CD4-positive, alpha-beta T cell treated with Interleukin-6 for 4 hours (primary cell): ENCODE results near the gene CAMK1D.

Experiments used
- DNase-seq: peaks from one replicate; pipeline ENCODE4 v3.0.0-alpha.2; 2020; ENCODE audit warnings: mixed read lengths

Gene CAMK1D

DNA sequence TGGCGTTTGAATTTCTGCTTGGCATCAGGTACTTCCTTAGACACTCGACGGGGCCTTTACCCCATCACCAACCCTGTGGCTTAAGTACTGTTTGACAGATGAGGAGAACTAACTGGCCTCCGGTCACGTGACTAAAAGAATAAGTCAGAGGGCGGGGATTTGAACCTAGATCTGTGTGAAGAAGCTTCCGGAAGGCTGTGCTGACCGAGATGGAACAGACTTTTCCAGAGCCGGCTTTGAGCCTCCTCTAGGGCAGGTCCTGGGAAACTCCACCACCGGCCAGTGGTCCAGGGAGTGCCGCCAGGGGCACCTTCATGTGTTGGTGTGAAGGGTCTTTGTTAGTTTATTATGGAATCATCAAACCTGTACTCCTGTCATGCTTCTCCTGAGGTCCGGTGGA, 26.9 kb downstream of the CAMK1D start:
- no peak for DNase-seq

- no peak for DNase-seq
Measured at GRCh38 chr10:12377658-12378290, 28.4 kb downstream of the CAMK1D start.

DNA sequence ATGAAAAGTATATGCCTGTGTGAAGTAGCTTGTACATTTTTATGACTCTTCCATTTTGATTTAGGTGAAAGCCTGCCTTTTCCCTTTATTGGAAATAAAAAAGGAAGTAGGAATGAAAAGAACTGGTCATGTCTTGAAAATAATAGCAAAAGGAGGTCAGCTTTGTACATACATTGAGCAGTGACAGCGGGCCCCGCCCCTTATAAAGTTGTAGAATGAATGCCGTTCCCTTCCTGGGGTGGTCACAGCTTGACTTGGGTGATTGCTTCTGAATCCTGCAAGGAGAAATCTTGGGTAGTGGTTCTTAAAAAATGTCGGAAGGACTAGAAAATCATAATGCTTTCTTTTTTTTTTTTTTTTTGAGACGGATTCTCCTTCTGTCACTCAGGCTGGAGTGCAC, 31.7 kb downstream of the CAMK1D start:
- no peak for DNase-seq

DNA sequence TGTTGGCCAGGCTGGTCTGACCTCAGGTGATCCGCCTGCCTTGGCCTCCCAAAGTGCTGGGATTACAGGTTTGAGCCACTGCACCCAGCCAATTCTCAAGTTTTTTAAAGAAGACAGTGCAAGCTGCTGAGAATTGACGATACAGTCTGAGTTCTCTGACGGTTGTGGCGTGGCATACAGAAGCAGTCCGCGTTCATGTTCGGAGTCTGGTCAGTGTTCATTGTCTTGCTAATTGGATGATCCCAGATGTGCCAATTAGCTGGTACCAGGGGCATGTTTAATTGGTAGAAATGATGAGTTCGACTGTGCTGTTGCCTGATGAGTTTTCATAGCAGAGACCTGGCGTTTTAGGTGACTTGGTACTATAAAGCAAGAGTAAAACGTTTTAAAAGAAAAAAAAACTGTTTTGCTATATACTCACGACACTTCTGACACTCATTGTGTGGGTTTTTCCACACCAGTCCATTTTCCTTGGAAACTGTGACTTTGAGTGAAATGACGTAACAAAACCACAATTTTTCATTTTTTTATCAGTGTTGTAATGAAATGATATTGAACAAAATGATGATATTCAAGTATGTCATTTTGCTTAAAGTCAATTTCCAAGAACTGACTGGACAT, 32.3 kb downstream of the CAMK1D start:
- DNase-seq, result no peak

DNA sequence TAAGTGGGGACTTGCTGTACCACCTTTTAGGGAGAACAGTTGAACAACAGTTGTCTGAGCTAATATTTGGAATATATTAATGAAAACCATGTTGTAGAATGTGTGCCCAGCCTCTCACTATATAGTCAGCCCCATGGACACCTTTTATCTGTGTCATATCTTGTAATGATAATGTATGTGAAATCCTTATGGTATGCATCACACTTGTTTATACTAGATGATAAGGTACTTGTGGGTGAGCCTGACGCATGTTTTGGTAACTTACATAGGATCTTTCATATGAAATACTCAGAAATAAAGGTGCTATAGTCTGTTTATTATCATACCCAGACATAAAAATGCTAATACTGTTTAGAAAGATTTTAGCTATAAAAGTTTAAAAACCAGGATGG, 32.8 kb downstream of the CAMK1D start:
- no peak for DNase-seq

- no peak for DNase-seq
Measured at GRCh38 chr10:12382956-12383531, 33.7 kb downstream of the CAMK1D start.

DNA sequence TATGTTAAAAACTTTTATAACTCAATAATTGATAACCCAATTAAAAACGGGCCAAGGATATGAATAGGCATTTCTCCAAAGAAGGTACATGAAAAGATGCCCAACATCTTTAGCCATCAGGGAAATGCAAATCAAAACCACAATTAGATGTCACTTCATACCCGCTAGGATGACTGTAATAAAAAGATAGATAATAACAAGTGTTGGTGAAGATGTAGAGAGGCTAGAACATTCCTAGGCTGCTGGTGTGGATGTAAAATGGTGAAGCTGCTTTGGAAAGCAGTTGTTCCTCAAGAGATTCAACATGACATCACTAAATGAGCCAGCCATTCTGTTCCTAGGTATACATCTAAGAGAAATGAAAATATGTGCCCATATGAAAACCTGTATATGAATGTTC, 35.6 kb downstream of the CAMK1D start:
- DNase-seq, result no peak

DNA sequence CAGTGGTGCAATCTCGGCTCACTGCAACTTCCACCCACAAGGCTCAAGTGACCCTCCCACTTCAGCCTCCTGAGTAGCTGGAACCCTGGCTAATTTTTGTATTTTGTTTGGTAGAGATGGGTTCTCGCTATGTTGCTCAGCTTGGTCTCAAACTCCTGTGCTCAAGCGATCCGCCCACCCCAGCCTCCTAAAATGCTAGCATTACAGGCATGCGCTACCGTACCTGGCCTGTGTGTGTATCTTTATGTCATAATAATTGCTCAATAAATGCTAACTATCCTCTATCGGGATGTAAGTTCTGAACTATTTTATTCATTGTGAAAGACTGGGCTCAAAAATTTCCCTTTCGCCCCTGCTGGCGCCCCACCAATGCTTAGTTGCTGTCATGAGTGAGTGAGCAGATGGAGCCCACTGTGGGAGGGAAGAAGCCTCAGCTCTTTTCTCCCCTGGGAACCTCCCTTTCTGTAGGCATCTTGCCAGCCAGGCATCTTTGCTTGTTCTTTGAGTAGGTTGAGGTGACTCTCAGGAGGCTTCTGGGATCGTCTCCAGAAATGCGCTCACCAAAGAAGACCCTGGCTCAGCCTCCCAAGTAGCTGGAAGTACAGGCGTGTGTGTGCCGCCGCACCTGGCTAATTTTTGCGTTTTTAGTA, 38.3 kb downstream of the CAMK1D start:
- no peak for DNase-seq

DNA sequence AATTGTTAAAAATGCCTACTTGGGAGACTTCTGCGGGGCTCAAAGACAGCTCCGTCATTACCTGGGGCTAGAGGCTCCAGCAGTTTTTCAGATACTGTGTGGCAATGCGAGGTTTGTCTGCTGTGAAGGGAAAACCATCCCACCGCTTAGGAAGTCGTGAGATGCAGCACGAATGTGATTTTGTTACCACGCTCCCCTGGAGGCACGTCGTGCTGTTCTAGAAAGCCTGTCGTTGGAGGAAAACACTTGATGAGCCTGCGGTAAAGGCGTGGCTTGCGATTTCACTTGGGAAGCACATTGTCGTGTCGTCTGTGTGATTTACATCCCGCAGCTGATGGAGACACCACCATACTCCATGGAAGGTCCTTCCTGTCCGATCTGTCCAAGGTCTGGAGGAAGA, 39.3 kb downstream of the CAMK1D start:
- no peak for DNase-seq

DNA sequence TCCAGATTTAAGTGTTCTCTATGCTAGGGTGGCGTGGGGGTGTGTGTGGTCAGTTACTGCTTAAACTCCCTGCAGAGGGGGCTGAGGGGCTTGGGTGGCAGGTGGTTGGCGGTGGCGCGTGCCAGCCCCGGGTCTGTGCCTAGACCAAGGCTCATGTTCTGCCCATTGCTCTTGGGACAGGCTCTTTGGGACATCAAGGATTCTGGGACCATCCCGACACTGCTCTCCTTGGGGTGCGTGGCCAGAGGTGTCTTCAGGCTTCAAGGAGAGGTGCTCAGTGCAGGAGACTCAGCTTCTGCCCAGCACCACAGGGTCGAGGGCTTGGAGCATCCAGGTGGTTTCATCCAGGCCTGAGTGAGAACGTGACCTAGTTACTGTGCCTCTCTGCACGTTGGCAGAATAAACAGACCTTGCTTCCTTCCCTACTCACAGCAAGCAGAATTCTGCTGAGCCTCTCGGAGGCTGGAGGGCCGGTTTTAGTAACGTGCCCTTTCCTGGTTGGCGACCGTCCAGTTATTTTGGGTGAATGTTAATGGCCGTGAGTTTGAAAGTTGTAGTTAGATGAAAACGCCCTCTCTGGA, 39.9 kb downstream of the CAMK1D start:
- DNase-seq, result no peak

DNA sequence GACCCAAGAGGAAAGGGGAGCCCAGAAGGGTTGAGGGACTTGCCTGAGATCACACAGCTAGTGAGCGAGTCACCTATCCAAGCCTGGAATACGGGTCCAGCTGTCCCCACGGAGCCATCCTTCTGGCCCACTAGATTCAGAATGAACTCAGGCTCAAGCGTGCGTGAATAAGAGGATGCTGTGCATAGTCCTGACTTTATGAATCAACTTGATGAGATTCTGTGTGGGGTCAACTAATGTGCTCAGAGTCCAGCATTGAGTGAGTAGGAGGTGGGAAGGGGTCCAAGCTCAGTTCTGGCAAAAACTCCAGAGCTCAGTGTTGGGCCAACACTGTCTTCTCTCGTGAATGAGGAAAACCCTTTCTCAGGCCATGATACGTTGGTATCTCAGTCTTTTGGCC, 41.4 kb downstream of the CAMK1D start:
- DNase-seq, result no peak

DNA sequence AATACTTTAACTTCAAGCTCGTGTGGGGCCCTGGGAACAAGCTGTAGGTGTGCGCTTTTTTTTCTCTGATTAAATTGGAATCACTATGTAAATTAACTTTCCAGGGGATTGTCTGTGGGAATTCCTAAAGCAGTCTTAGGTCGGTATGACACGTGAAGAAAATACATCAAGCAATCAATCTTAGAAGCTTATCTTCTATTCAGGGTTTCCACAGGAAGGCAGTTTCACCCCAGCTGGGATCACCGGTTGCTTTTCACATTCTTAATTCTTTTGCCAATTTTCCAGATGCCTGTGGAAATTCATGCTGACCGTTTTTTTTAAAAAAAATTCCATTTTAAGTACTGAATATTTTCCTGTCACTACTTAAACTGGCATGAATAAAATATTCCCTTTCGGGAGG, 41.9 kb downstream of the CAMK1D start:
- DNase-seq, result no peak

DNA sequence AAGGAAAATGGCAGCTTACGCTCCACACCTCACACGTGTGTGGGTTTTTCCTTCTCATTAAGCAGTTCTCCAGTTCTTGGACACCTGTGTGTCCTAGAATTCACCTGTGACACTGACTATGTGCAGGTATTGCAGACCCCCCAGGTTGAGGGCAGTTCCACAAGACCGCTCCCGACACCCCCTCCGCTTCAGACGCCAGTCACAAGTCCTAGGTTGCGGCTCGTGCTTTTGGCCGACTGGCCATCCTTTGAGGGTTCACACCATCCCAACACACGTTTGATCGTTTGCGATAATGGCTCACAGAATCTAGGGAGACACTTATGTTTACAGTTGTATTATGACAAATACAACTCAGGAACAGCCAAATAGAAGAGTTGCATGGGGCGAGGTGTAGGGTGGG, 44.5 kb downstream of the CAMK1D start:
- no peak for DNase-seq

- DNase-seq, result no peak
Measured at GRCh38 chr10:12394241-12395033, 45.1 kb downstream of the CAMK1D start.

DNA sequence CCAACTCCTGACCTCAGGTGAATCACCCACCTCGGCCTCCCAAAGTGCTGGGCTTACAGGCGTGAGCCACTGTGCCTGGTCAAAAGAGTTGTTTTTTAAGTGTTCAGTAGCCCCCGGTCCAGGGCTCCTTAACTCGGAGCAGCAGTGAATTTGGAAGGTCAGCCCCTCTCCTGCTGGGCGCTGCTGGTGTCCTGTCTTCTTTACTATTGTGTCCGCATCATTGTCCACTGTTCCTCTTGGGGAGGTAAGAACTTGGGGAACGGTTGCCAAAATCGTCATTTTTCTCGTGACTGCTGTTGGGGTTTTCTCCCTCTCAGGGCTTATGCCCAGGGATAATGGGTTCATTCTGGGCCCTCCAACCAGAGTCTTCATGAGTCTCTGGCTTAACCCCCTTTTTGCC, 46.7 kb downstream of the CAMK1D start:
- no peak for DNase-seq

DNA sequence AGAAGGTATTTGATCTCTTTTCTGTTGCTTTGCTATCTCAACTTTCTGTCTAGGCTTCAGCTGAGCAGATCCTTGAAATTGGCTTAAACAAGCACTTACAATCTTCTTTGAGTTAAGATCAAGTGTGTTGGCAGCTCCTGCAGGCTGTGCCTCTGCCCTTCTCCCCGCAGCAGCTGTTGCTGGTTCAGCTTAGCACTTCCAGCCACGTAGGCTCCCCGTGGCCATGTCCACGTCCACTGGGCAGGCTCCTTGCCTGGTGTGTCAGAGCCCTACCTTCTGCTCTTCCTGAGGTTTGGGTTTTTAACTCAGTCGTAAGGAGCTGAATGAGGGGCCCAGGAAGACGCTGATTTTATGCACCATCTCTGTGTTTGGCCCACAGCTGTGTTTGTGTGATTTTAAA, 47.2 kb downstream of the CAMK1D start:
- no peak for DNase-seq

DNA sequence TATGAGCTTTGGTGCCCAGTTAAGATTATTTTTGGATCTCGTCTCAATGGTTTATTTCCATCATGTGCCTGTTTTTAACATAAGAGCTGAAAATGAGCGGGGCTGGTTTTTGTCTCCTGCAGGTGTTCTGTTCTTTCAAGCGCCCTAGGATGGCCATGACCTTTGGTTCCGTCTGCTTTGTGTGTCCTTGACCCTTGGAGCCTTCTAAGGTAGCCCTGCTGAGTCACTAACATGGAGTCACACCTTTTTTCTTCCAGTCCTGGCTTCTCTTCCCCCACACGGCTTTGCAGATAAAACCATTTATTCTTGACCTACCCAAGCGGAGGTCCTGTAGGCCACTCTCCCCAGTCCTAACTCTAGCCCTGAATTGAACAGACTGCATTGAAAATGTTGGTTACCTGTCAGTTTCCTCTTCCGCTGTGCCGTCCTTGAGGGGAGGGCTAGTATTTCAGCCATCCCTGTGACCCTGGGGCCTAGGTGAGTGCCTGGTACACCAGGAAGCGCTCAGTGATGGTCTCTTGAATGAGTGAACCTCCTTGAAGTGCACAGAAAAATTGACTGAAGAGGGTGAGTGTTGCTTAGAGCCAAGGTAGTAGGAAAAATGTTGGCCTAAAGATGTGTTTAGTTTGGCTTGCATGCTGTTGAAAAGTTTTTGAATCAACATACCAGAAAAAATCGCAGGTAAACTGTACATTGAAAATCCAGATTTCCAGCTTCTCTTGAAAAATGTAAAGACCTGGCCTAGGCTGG, 48.0 kb downstream of the CAMK1D start:
- no peak for DNase-seq

- DNase-seq, result no peak
Measured at GRCh38 chr10:12397941-12398340, 48.6 kb downstream of the CAMK1D start.

DNA sequence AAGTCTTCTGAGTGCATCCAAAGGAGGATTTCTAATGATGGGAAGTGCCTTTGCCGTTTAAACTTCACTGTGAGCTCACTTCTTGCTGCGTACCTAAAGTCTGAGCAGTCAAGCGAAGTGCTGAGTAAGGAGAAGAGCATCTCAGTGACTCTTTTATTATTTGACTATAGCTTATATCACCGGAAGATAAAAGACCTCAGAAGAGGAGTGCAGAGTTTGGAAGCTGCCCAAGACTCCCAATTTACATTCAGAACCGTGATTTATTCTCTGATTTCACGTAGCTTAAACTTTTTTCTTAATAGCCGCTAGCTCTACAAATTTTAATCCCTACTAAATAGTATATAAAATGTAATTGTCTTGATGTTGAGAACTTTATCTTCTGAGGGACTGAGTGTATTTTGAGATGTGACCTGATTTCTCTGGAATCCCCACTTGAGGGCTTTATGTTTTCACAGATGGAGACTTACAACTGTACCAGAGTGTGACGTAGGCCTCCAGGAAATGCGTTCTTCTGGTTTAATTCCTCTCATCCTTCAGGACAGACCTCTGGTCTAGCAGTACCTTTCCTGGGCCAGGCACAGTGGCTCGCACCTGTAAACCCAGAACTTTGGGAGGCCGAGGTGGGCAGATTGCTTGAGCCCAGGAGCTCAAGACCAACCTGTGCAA, 51.1 kb downstream of the CAMK1D start:
- no peak for DNase-seq

GRCh38 chr10:12401466-12401865, 52.1 kb downstream of the CAMK1D start:
- no peak for DNase-seq

- DNase-seq, result no peak
Measured at GRCh38 chr10:12403119-12403518, 53.8 kb downstream of the CAMK1D start.
